ENCODE measurements around the gene EFEMP2.

The EFEMP2 gene

GRCh38 chr11:65872586-65873317 lies at the start of gene EFEMP2:
TSS of gene EFEMP2 (minus strand) at chr11:65872800. CDS start at chr11:65872354, 446 bp downstream.
- peak within 1 kb of the TSS; percentile 62 for H3K4me3 ChIP-seq (ENCODE audit: low read depth, low read length)
- DNase-seq (ENCODE audit: low read depth) = peak; percentile 62
- peak; percentile 18 for TF ChIP-seq POLR2A (IDR thresholded peaks at IDR 0.05; ENCODE audit: extremely low read depth, insufficient read length)
- TF ChIP-seq CTCF (IDR thresholded peaks at IDR 0.05; ENCODE audit: low read depth, low read length) = no peak

- TF ChIP-seq CTCF (IDR thresholded peaks at IDR 0.05; ENCODE audit: low read depth, low read length) = no peak
- no peak for TF ChIP-seq POLR2A (IDR thresholded peaks at IDR 0.05; ENCODE audit: extremely low read depth, insufficient read length)
- TF ChIP-seq MAX (IDR thresholded peaks at IDR 0.05; ENCODE audit: low read depth, low read length) = no peak
- TF ChIP-seq MYC (IDR thresholded peaks at IDR 0.05; ENCODE audit: low read depth, low read length) = no peak
- no peak overlapping the region for H3K4me3 ChIP-seq (ENCODE audit: low read depth, low read length)
- DNase-seq (ENCODE audit: low read depth) = no peak
These were observed 49.3 kb upstream of the EFEMP2 start for GRCh38 chr11:65921876-65922275.

GRCh38 chr11:65921033-65921555 lies 48.5 kb upstream of the EFEMP2 start:
- no peak for DNase-seq (ENCODE audit: low read depth)
- no peak overlapping the region for H3K4me3 ChIP-seq (ENCODE audit: low read depth, low read length)
- TF ChIP-seq CTCF (IDR thresholded peaks at IDR 0.05; ENCODE audit: low read depth, low read length) = no peak
- TF ChIP-seq POLR2A (IDR thresholded peaks at IDR 0.05; ENCODE audit: extremely low read depth, insufficient read length) = no peak
- TF ChIP-seq MYC (IDR thresholded peaks at IDR 0.05; ENCODE audit: low read depth, low read length) = no peak
- no peak for TF ChIP-seq MAX (IDR thresholded peaks at IDR 0.05; ENCODE audit: low read depth, low read length)

- no peak for DNase-seq (ENCODE audit: low read depth)
- peak overlapping the region; percentile 63 for H3K4me3 ChIP-seq (ENCODE audit: low read depth, low read length)
- no peak for TF ChIP-seq CTCF (IDR thresholded peaks at IDR 0.05; ENCODE audit: low read depth, low read length)
- TF ChIP-seq MYC (IDR thresholded peaks at IDR 0.05; ENCODE audit: low read depth, low read length) = no peak
- no peak for TF ChIP-seq POLR2A (IDR thresholded peaks at IDR 0.05; ENCODE audit: extremely low read depth, insufficient read length)
- no peak for TF ChIP-seq MAX (IDR thresholded peaks at IDR 0.05; ENCODE audit: low read depth, low read length)
These were observed 47.8 kb upstream of the EFEMP2 start for GRCh38 chr11:65920372-65920802.

DNA sequence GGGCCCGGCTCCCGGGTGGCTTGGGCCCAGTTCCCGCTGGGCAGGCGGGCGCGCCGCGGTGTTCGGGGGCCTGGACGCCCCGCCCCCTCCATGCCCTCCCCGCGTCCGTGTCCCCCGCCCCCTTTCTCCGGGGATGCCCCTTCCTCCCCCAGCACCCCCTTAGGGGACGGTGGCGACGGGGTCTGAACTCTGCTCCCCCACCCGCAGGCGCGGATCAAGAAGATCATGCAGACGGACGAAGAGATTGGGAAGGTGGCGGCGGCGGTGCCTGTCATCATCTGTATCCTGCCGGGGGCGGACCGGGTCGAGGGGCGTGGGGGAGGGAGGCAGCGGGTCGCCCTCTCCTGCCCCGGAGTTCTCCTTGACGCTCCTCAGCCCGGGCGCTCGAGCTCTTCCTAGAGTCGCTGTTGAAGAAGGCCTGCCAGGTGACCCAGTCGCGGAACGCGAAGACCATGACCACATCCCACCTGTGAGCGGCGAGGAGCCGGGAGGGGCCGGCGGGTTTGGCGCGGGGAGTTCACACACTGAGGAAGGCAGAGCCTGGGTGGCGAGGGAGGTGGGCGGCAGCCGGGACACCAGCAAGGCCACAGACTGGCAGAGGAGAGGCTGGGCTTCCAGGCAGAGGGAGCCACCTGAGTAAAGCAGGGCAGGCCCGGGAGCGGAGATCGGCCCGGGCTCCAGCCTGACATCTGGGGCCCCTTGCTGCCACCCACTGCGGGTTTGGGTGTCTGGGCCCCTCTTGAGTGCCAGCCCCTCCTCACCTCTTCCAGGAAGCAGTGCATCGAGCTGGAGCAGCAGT lies 47.2 kb upstream of the EFEMP2 start:
- peak; percentile 63 for DNase-seq (ENCODE audit: low read depth)
- H3K4me3 ChIP-seq (ENCODE audit: low read depth, low read length) = peak overlapping the region; percentile 63
- TF ChIP-seq CTCF (IDR thresholded peaks at IDR 0.05; ENCODE audit: low read depth, low read length) (no peak), MYC (IDR thresholded peaks at IDR 0.05; ENCODE audit: low read depth, low read length) (no peak), POLR2A (IDR thresholded peaks at IDR 0.05; ENCODE audit: extremely low read depth, insufficient read length) (no peak), MAX (IDR thresholded peaks at IDR 0.05; ENCODE audit: low read depth, low read length) (no peak)

Data from NB4 (cell line).